Measurements from ENCODE around the gene HS3ST6. TPM values are rescaled to one million over a fixed set of nuclear protein-coding genes. Genes with fewer than 3 reads are reported as not detected.
"Not testable (repeated sequence)": the region's sequence is repeated elsewhere in the genome, so short reads cannot be mapped to it uniquely, and the experiment has no call there.

The HS3ST6 gene
- total and polyA plus RNA-seq, 10 donors = 0.06 to 0.20 TPM; not detected in 8

DNA sequence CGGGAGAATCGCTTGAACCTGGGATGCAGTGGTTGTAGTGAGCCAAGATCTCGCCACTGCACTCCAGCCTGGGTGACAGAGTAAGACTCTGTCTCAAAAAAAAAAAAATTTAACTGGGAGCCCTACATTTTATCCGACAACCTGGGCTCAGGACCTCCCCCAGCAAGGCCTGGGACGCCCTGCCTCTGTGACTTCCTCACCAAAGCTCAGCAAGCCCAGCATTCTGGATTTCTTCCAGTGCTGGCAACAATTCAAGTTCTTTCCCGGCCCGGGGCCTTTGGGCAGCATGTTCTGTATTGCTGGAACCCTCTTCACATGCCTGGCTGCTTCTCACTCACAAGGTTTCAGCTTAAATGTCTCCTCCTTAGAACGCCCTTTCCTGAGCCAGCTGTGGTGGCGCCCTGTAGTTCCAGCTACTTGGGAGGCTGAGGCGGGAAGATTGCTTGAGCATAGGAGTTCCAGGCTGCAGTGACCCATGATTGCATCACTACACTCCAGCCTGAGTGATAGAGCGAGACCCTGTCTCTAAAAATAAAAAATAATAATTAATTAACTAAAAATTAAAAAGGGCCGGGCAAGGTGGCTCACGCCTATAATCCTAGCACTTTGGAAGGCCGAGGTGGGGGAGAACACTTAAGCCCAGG is 30.4 kb downstream of the HS3ST6 start:
- H3K9me3 ChIP-seq = no peaks in the 10 kb centered on the region
- H3K27me3 ChIP-seq (replicated peaks in 1 of 7) = peaks cover 0 to 70% (median 0%) of the 10 kb centered on the region in 7 donors
- TF ChIP-seq POLR2AphosphoS5 (IDR thresholded peaks at IDR 0.05) (no peak), POLR2A (IDR thresholded peaks at IDR 0.05) (no peak)
- TF ChIP-seq, protein P1, sequence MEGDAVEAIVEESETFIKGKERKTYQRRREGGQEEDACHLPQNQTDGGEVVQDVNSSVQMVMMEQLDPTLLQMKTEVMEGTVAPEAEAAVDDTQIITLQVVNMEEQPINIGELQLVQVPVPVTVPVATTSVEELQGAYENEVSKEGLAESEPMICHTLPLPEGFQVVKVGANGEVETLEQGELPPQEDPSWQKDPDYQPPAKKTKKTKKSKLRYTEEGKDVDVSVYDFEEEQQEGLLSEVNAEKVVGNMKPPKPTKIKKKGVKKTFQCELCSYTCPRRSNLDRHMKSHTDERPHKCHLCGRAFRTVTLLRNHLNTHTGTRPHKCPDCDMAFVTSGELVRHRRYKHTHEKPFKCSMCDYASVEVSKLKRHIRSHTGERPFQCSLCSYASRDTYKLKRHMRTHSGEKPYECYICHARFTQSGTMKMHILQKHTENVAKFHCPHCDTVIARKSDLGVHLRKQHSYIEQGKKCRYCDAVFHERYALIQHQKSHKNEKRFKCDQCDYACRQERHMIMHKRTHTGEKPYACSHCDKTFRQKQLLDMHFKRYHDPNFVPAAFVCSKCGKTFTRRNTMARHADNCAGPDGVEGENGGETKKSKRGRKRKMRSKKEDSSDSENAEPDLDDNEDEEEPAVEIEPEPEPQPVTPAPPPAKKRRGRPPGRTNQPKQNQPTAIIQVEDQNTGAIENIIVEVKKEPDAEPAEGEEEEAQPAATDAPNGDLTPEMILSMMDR (IDR thresholded peaks at IDR 0.05 in 8 of 11, conservative IDR thresholded peaks at IDR 0.05 in 3 of 11) = no peak
- no peaks in the 10 kb centered on the region for H3K4me1 ChIP-seq
- H3K36me3 ChIP-seq = no peaks in the 10 kb centered on the region
- H3K4me3 ChIP-seq = no peak overlapping the region
- intact Hi-C loops (cut with DNase I; ENCODE audit: low total_unique reads) = no loop called here
- no peak overlapping the region for H3K27ac ChIP-seq
- DNase-seq = peak; percentile 20
- 80 to 88% (median 84%) methylated on average over 14 of the region's 14 CpGs for WGBS, 5 donors

DNA sequence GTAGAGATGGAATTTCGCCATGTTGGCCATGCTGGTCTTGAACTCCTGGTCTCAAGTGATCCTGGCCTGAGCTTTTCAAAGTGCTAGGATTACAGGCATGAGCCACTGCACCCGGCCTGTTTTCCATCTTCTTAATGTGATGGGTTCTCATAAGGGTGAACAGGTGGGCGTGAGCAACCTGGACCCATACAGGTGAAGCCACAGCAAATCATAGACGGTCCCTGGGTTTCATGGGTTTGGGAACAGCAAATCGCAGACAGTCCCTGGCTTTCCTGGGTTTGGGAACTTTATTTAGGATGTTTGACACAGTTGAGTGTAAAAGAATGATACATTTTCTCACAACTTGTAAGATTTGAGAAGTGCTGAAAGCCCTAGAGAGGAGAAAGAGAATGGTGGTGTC is 33.3 kb downstream of the HS3ST6 start:
- TF ChIP-seq POLR2A (IDR thresholded peaks at IDR 0.05) (no peak), POLR2AphosphoS5 (IDR thresholded peaks at IDR 0.05) (no peak)
- TF ChIP-seq, protein P1 (IDR thresholded peaks at IDR 0.05 in 8 of 11, conservative IDR thresholded peaks at IDR 0.05 in 3 of 11) = no peak
- H3K9me3 ChIP-seq = no peaks in the 10 kb centered on the region
- H3K27ac ChIP-seq = no peak overlapping the region
- no peaks in the 10 kb centered on the region for H3K36me3 ChIP-seq
- no peak overlapping the region for H3K4me3 ChIP-seq
- 67 to 82% (median 77%) methylated on average over 5 of the region's 5 CpGs for WGBS, 5 donors
- no peaks in the 10 kb centered on the region for H3K4me1 ChIP-seq
- intact Hi-C loops (cut with DNase I; ENCODE audit: low total_unique reads) = no loop called here
- H3K27me3 ChIP-seq (replicated peaks in 1 of 7) = peaks cover 0 to 67% (median 2%) of the 10 kb centered on the region in 7 donors
- DNase-seq = peak; percentile 5

DNA sequence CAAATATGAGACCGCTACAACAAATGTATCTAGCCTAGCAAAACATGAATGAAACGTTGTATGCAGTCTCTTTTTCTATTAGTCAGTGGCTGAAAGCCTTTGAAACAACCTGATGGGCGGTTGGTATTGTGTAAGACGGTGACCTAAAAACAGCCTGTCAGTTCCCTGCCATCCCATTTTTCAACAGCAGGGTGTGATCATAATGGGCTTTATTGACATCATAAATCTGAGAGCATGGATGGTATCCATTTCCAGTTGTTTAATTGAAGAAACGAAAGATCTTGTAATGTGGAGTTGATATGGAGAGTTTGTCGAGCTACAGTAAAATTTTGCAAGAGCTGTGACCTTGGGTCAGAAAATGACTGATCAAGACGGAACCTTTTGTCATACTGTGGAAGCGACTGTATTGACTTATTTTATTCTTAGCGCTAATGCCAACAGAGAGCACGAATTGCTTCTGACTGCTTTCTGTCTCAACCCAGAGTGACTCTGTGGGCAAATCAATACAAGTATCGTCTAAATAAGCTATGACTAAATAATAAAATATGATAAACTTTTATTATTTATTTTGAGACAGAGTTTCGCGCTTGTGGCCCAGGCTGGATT is 34.0 kb downstream of the HS3ST6 start:
- no peaks in the 10 kb centered on the region for H3K36me3 ChIP-seq
- WGBS, 5 donors = 60 to 71% (median 65%) methylated on average over 13 of the region's 13 CpGs
- peaks cover 0 to 67% (median 2%) of the 10 kb centered on the region in 7 donors for H3K27me3 ChIP-seq (replicated peaks in 1 of 7)
- H3K4me1 ChIP-seq = no peaks in the 10 kb centered on the region
- no peak overlapping the region for H3K4me3 ChIP-seq
- intact Hi-C loops (cut with DNase I; ENCODE audit: low total_unique reads) = no loop called here
- no peaks in the 10 kb centered on the region for H3K9me3 ChIP-seq
- no peak for DNase-seq
- H3K27ac ChIP-seq = no peak overlapping the region
- TF ChIP-seq, protein P1 (IDR thresholded peaks at IDR 0.05 in 8 of 11, conservative IDR thresholded peaks at IDR 0.05 in 3 of 11) = peak in 1 of 11 experiments; percentile 13
- no peak for TF ChIP-seq POLR2AphosphoS5 (IDR thresholded peaks at IDR 0.05)

DNA sequence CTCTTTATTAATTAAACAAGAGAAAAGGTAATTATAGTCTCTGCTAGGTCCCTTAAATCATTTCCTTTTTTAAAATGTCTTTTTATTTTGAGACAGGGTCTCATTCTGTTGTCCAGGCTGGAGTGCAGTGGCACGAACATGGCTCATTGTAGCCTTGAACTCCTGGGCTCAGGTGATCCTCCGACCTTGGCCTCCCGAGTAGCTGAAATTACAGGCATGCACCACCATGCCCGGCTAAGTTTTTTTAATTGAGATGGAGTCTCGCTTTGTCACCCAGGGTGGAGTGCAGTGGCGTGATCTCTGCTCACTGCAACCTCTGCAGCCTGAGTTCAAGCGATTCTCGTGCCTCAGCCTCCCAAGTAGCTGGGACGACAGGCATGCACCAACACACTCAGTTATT is 37.0 kb downstream of the HS3ST6 start:
- DNase-seq = peak; percentile 3
- H3K27ac ChIP-seq; H3K4me3 ChIP-seq; H3K36me3 ChIP-seq; H3K4me1 ChIP-seq; H3K9me3 ChIP-seq; intact Hi-C loops (cut with DNase I; ENCODE audit: low total_unique reads): not testable (repeated sequence)
- WGBS, 5 donors = 83 to 89% (median 88%) methylated on average over 9 of the region's 9 CpGs
- H3K27me3 ChIP-seq (replicated peaks in 1 of 7) = peaks cover 0 to 89% (median 13%) of the 10 kb centered on the region in 7 donors
